HepG2 (cell line): Measurements from ENCODE around the gene TTC28. TPM values are rescaled to one million over a fixed set of nuclear protein-coding genes. Genes with fewer than 3 reads are reported as not detected.

Source experiments
- ATAC-seq: fragments of 200-7000 bp; cut with Tn5 transposase; 3 replicates; pipeline ENCODE4 v1.9.1; 2020; ENCODE audit warnings: mild to moderate bottlenecking, moderate library complexity
- BruUV-seq: library from RNA; stranded (reverse); fragments of 400-500 nt; replicated peaks from 2 replicates; lab custom pipeline; 2021; lab: Mats Ljungman, UMichigan
- CTCF ChIA-PET: fragments of 300-600 bp; formaldehyde crosslinking; extraction: SDS; loops from one replicate; lab custom pipeline; 2021; ENCODE audit warnings: low total read pairs, inconsistent platforms, low intra/inter-chr PET ratio; lab: Yijun Ruan, JAX
- POLR2A ChIA-PET: fragments of 350-600 bp; sonication (Branson Sonifier 250); formaldehyde crosslinking; loops from one replicate; lab custom pipeline; 2020; ENCODE audit warnings: antibody characterized with exemption, inconsistent platforms; lab: Yijun Ruan, JAX
- DNase-seq: peaks from one replicate; pipeline ENCODE4 v3.0.0-alpha.2; 2015; ENCODE audit warnings: low spot score
- FAIRE-seq: peaks from 3 replicates; lab custom pipeline; 2011; peaks lifted over from hg19 to GRCh38; lab: Jason Lieb, UNC
- H2AFZ ChIP-seq: one replicate; pipeline ENCODE4 v1.6.1; 2011; ENCODE audit warnings: low read length, inconsistent platforms
- H3K27ac ChIP-seq: fragments of 300-600 bp; 3 replicates; pipeline ENCODE4 v1.8.0; 2011; ENCODE audit warnings: mixed run types, mild to moderate bottlenecking, mixed read lengths, low read length, inconsistent platforms; ENCODE audit not compliant: insufficient read depth; ENCODE audit errors: extremely low read length
- H3K27me3 ChIP-seq, 2 experiments: fragments of 200-600 bp in 1 of 2; 2 replicates in 1 of 2; 3 replicates in 1 of 2; pipeline versions ENCODE4 v1.6.0 to v1.8.0; 2011; ENCODE audit warnings: low read length in 2 of 2, mild to moderate bottlenecking in 2 of 2, moderate library complexity in 2 of 2, inconsistent platforms in 1 of 2; ENCODE audit not compliant: insufficient read depth in 2 of 2, control insufficient read depth in 1 of 2
- H3K36me3 ChIP-seq, 2 experiments: fragments of 200-600 bp in 1 of 2; replicated peaks in 1 of 2; 2 replicates in 1 of 2; 3 replicates in 1 of 2; pipeline versions ENCODE4 v1.5.1 to v1.8.0; 2011; ENCODE audit warnings: low read length in 2 of 2, inconsistent platforms in 1 of 2; ENCODE audit not compliant: insufficient read depth in 2 of 2, control insufficient read depth in 1 of 2
- H3K4me1 ChIP-seq: 2 replicates; pipeline ENCODE4 v1.5.1; 2012; ENCODE audit warnings: low read length, inconsistent platforms; ENCODE audit not compliant: insufficient read depth
- H3K4me2 ChIP-seq: 2 replicates; pipeline ENCODE4 v1.6.0; 2011; ENCODE audit warnings: low read depth, low read length, inconsistent platforms
- H3K4me3 ChIP-seq, 3 experiments: fragments of 200-600 bp in 1 of 3; sonication (generic), shearing (Covaris generic) in 1 of 3; replicated peaks in 1 of 3; 2 replicates each; pipeline ENCODE4 v1.5.1; 2011 to 2016; ENCODE audit warnings: low read length in 3 of 3, inconsistent platforms in 2 of 3, low read depth in 2 of 3, mild to moderate bottlenecking in 2 of 3, control low read depth in 1 of 3, mixed read lengths in 1 of 3; ENCODE audit not compliant: insufficient read depth in 1 of 3
- H3K79me2 ChIP-seq: one replicate; pipeline ENCODE4 v1.6.1; 2011; ENCODE audit warnings: low read length, inconsistent platforms; ENCODE audit not compliant: insufficient read depth
- H3K9ac ChIP-seq: 2 replicates; pipeline ENCODE4 v1.6.0; 2011; ENCODE audit warnings: mild to moderate bottlenecking, low read depth, low read length, inconsistent platforms; ENCODE audit not compliant: insufficient read depth
- H3K9me3 ChIP-seq: 2 replicates; pipeline ENCODE4 v1.5.1; 2012; ENCODE audit warnings: mild to moderate bottlenecking, low read length
- H4K20me1 ChIP-seq: 2 replicates; pipeline ENCODE4 v1.6.0; 2011; ENCODE audit warnings: inconsistent platforms, mild to moderate bottlenecking, low read length, moderate library complexity; ENCODE audit not compliant: insufficient read depth
- ARNTL ChIP-seq: sonication (generic); formaldehyde crosslinking; IDR thresholded peaks from 2 replicates; pipeline ENCODE4 v1.4.0; 2020; ENCODE audit warnings: mild to moderate bottlenecking, missing genetic modification reagents
- ATAD3A ChIP-seq: sonication (generic); formaldehyde crosslinking; IDR thresholded peaks from 2 replicates; pipeline ENCODE4 v1.4.0; 2020; ENCODE audit warnings: missing genetic modification reagents
- CHCHD3 ChIP-seq: sonication (generic); formaldehyde crosslinking; IDR thresholded peaks from 2 replicates; pipeline ENCODE4 v1.8.0; 2022; ENCODE audit warnings: mild to moderate bottlenecking, missing genetic modification reagents, moderate library complexity
- HOXA5 ChIP-seq: sonication (generic); formaldehyde crosslinking; IDR thresholded peaks from 2 replicates; pipeline ENCODE4 v1.4.0; 2020; ENCODE audit warnings: missing genetic modification reagents
- KLF15 ChIP-seq: sonication (generic); formaldehyde crosslinking; IDR thresholded peaks from 2 replicates; pipeline ENCODE4 v1.8.1; 2023; ENCODE audit warnings: borderline replicate concordance, mild to moderate bottlenecking, inconsistent platforms, missing genetic modification reagents, mixed read lengths
- MEIS1 ChIP-seq: sonication (generic); formaldehyde crosslinking; IDR thresholded peaks from 2 replicates; pipeline ENCODE4 v1.9.0; 2021; ENCODE audit warnings: mild to moderate bottlenecking, missing genetic modification reagents, moderate library complexity, borderline replicate concordance
- NR0B2 ChIP-seq: sonication (generic); formaldehyde crosslinking; IDR thresholded peaks from 2 replicates; pipeline ENCODE4 v1.4.0; 2020; ENCODE audit warnings: mild to moderate bottlenecking, missing genetic modification reagents
- PHF5A ChIP-seq: IDR thresholded peaks from one replicate; pipeline ENCODE4 v1.6.1; 2018; ENCODE audit warnings: low read depth, missing genetic modification reagents; ENCODE audit not compliant: unreplicated experiment
- ZNF180 ChIP-seq: sonication (generic); formaldehyde crosslinking; IDR thresholded peaks from 2 replicates; pipeline ENCODE4 v1.4.0; 2020; ENCODE audit warnings: low read depth, missing genetic modification reagents, borderline replicate concordance
- ZNF276 ChIP-seq: sonication (generic); formaldehyde crosslinking; IDR thresholded peaks from 2 replicates; pipeline ENCODE4 v1.4.0; 2020; ENCODE audit warnings: mild to moderate bottlenecking, low read depth, missing genetic modification reagents
- WGBS: methylation state at CpG from one replicate; pipeline ENCODE4 v1.1.6; 2017; ENCODE audit warnings: low lambda C conversion rate; 5-methylcytosine and 5-hydroxymethylcytosine counted together
- in situ Hi-C: cut with HindIII; loops from 2 replicates; pipeline ENCODE4 v1.10.0; 2017; ENCODE audit warnings: low pct_unique_long_range_greater_than_20kb; ENCODE audit not compliant: extremely low pct_ligation_motif_present
- intact Hi-C: fragments of 100-400 bp; cut with micrococcal nuclease; formaldehyde crosslinking; loops from one replicate; pipeline ENCODE4 v1.10.0; 2022; ENCODE audit not compliant: unreplicated experiment
- polyA plus RNA-seq, 8 experiments: library from polyadenylated mRNA; depleted of rRNA in 3 of 8; stranded (reverse) in 7 of 8; unstranded in 1 of 8; fragments of >200 nt; fragmentation: Illumina TruSeq in 4 of 8; extraction: Trizol in 4 of 8; gene quantifications; 2 replicates each; pipeline versions ENCODE4 v1.2.1 to v1.2.3, GENCODE V29; 2011 to 2016; ENCODE audit warnings: low read depth in 4 of 8, missing spikeins in 1 of 8, mixed read lengths in 1 of 8; ENCODE audit not compliant: insufficient read depth in 1 of 8
- total RNA-seq, 5 experiments: library from RNA; depleted of rRNA; stranded (reverse); fragments of >200 nt; fragmentation: Illumina TruSeq; extraction: Trizol; gene quantifications; 2 replicates each; pipeline ENCODE4 v1.2.3, GENCODE V29; 2016; ENCODE audit warnings: low read depth in 1 of 5

The TTC28 gene
- total and polyA plus RNA-seq, 2 of the 13 experiments (the other 11 are each of a cell fraction or from before 2014, with no cell fraction given): 4.2 to 13.1 TPM

GRCh38 chr22:28025866-28026575, 653.6 kb downstream of the TTC28 start:
- no peak overlapping the region for H3K9ac ChIP-seq
- TF ChIP-seq NR0B2 (CRISPR knock-in tag): no peak
- TF ChIP-seq PHF5A: no peak
- no peak for TF ChIP-seq MEIS1 (CRISPR knock-in tag)
- no peak for TF ChIP-seq ZNF180 (CRISPR knock-in tag)
- TF ChIP-seq CHCHD3 (CRISPR knock-in tag): no peak
- TF ChIP-seq ZNF276 (CRISPR knock-in tag): no peak
- no peak for TF ChIP-seq HOXA5
- TF ChIP-seq KLF15 (CRISPR knock-in tag): no peak
- no peak for TF ChIP-seq ATAD3A (CRISPR knock-in tag)
- TF ChIP-seq ARNTL (CRISPR knock-in tag): no peak
- BruUV-seq: no TSS peak
- no peaks in the 10 kb centered on the region for H4K20me1 ChIP-seq
- 96% methylated on average over 10 of the region's 12 CpGs for WGBS
- H3K79me2 ChIP-seq: no peaks in the 10 kb centered on the region
- CTCF ChIA-PET: no interaction called here
- H3K27ac ChIP-seq: no peak overlapping the region
- H3K36me3 ChIP-seq: peaks cover 4 to 22% of the 10 kb centered on the region in 2 experiments; a peak in 3 of 5 replicates
- FAIRE-seq (no peak), ATAC-seq (no peak), DNase-seq (no peak)
- in situ Hi-C loops: no loop called here
- H3K4me1 ChIP-seq: peaks cover 16% of the 10 kb centered on the region
- H3K27me3 ChIP-seq: no peaks in the 10 kb centered on the region
- no peak overlapping the region for H3K4me2 ChIP-seq
- no peak overlapping the region for H2AFZ ChIP-seq
- POLR2A ChIA-PET: no interaction called here
- intact Hi-C loops: no loop called here
- no peaks in the 10 kb centered on the region for H3K9me3 ChIP-seq
- no peak overlapping the region for H3K4me3 ChIP-seq
